Skeletal muscle satellite cell (primary cell): ENCODE data around the gene CACNA2D3.

Experiments used
- H3K27me3 ChIP-seq: 2 replicates; pipeline ENCODE4 v1.7.0; 2013; ENCODE audit warnings: low read length; ENCODE audit not compliant: control insufficient read depth, insufficient read depth
- H3K36me3 ChIP-seq: 2 replicates; pipeline ENCODE4 v1.7.0; 2013; ENCODE audit warnings: mild to moderate bottlenecking, control low read depth, low read length; ENCODE audit not compliant: insufficient read depth
- H3K4me1 ChIP-seq: 2 replicates; pipeline ENCODE4 v1.7.0; 2013; ENCODE audit warnings: low read length; ENCODE audit not compliant: control insufficient read depth, insufficient read depth
- H3K4me2 ChIP-seq: 2 replicates; pipeline ENCODE4 v1.7.0; 2013; ENCODE audit warnings: mild to moderate bottlenecking, low read length
- H3K4me3 ChIP-seq: 2 replicates; pipeline ENCODE4 v1.7.0; 2013; ENCODE audit warnings: low read length
- H3K9ac ChIP-seq: 2 replicates; pipeline ENCODE4 v1.7.0; 2013; ENCODE audit warnings: mild to moderate bottlenecking, low read depth, low read length, moderate library complexity
- H3K9me3 ChIP-seq: replicated peaks from 2 replicates; pipeline ENCODE4 v1.7.0; 2013; ENCODE audit warnings: mild to moderate bottlenecking, control low read depth, low read length

CACNA2D3 gene

GRCh38 chr3:54999811-55000210 lies 877.5 kb downstream of the CACNA2D3 start:
- Histone ChIP-seq H3K9me3 (no peaks in the 10 kb centered on the region), H3K27me3 (no peaks in the 10 kb centered on the region), H3K4me2 (peak overlapping the region; percentile 3), H3K9ac (no peak overlapping the region), H3K4me3 (no peak overlapping the region), H3K4me1 (peaks cover 23% of the 10 kb centered on the region), H3K36me3 (no peaks in the 10 kb centered on the region)

DNA sequence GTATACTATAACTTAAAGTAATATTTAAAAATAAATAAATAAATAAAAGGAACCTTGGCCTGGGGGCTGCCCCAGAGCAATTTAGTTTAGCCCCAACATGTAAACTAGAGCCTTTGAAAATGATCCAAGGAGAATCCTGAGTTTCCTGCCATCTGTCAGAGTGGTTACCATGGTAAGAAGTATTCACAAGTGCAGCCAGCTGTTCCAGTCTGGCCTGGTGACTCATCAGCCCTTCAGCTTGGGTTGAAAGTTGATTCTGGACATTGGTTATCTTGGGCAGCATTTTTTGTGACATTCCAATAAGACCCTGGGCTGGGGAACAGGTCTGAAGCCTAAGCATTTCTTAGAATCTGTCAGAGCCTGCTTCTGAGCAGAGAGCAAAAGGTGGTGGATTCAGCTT lies 878.2 kb downstream of the CACNA2D3 start:
- Histone ChIP-seq H3K9me3 (no peaks in the 10 kb centered on the region), H3K36me3 (no peaks in the 10 kb centered on the region), H3K9ac (no peak overlapping the region), H3K4me2 (no peak overlapping the region), H3K27me3 (no peaks in the 10 kb centered on the region), H3K4me3 (no peak overlapping the region), H3K4me1 (peaks cover 23% of the 10 kb centered on the region)

DNA sequence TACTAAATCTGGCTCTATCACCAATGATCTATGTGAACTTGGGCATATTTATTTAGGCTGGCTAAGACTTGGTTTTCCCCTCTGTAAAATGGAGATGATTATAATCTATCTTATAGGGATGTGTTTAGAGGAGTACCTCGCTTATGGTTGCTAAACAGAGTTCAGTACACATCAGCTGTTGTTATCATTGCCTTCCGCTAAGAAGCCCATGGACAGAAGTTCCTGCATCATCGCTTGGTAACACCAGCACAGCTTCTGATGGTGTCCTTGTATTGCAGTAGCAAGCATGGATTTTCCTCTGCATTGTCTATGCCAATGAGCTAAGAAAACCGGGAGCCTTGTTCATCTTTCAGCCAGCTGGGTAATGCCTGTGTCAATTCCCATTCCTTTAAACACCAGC lies 878.6 kb downstream of the CACNA2D3 start:
- Histone ChIP-seq H3K36me3 (no peaks in the 10 kb centered on the region), H3K4me3 (no peak overlapping the region), H3K27me3 (no peaks in the 10 kb centered on the region), H3K9ac (no peak overlapping the region), H3K4me1 (peaks cover 23% of the 10 kb centered on the region), H3K4me2 (no peak overlapping the region), H3K9me3 (no peaks in the 10 kb centered on the region)

DNA sequence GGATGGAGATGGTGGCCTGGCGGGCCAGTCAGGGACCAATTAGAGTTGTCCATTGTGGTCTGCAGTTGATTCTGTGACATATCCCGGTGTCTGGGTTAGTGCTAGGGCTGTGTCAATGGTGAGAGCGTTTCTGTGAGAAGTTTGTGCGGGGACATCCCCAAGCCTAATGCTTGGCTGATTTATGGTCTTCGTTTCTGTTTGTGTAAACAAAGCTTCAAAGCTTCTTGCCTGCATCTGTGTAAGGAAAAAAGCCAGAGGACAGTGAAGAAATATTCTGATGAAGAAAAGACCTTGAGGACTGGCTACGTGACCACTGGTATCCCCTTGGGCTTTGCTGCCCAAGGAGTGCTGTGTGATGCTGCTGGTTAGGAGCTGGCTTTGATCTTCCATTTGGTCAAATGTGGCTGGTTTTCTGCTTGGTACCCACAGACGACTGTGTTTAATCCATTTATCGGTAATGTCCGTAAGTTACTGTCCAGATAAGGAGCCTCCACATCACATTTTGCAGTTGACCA lies 880.1 kb downstream of the CACNA2D3 start:
- H3K4me1 ChIP-seq, result peaks cover 29% of the 10 kb centered on the region
- no peaks in the 10 kb centered on the region for H3K27me3 ChIP-seq
- H3K9ac ChIP-seq, result no peak overlapping the region
- no peak overlapping the region for H3K4me3 ChIP-seq
- no peaks in the 10 kb centered on the region for H3K36me3 ChIP-seq
- H3K4me2 ChIP-seq, result no peak overlapping the region
- H3K9me3 ChIP-seq, result no peaks in the 10 kb centered on the region

GRCh38 chr3:55006244-55006676 lies 883.9 kb downstream of the CACNA2D3 start:
- H3K9ac ChIP-seq, result no peak overlapping the region
- no peaks in the 10 kb centered on the region for H3K27me3 ChIP-seq
- no peaks in the 10 kb centered on the region for H3K9me3 ChIP-seq
- H3K4me3 ChIP-seq, result no peak overlapping the region
- H3K4me1 ChIP-seq, result peaks cover 6% of the 10 kb centered on the region
- no peak overlapping the region for H3K4me2 ChIP-seq
- H3K36me3 ChIP-seq, result no peaks in the 10 kb centered on the region

DNA sequence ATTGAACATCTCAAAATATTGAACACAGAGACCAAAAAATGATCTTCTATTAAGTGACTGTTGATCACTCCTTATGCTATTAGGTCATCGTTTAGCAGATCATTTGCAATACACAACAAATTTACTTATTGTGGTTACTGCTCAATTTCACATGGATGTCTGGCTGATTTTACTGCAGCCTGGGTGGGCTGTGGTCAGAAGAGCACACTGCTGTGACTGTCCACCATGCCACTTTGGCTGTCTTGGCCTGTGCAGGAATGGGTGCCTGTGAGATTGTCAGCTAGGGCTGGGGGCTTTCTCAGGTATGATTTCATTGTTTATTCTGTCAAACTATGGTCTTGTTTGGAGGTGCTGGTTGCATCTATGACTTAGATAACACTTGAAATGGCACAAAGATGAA lies 885.6 kb downstream of the CACNA2D3 start:
- peaks cover 6% of the 10 kb centered on the region for H3K4me1 ChIP-seq
- H3K4me2 ChIP-seq, result no peak overlapping the region
- no peaks in the 10 kb centered on the region for H3K36me3 ChIP-seq
- H3K27me3 ChIP-seq, result no peaks in the 10 kb centered on the region
- no peak overlapping the region for H3K4me3 ChIP-seq
- H3K9ac ChIP-seq, result no peak overlapping the region
- no peaks in the 10 kb centered on the region for H3K9me3 ChIP-seq

- no peak overlapping the region for H3K4me2 ChIP-seq
- peaks cover 6% of the 10 kb centered on the region for H3K4me1 ChIP-seq
- H3K4me3 ChIP-seq, result no peak overlapping the region
- no peaks in the 10 kb centered on the region for H3K27me3 ChIP-seq
- H3K9me3 ChIP-seq, result no peaks in the 10 kb centered on the region
- H3K36me3 ChIP-seq, result no peaks in the 10 kb centered on the region
- H3K9ac ChIP-seq, result no peak overlapping the region
These were observed 887.0 kb downstream of the CACNA2D3 start for GRCh38 chr3:55009372-55009771.

GRCh38 chr3:55012091-55012490 lies 889.7 kb downstream of the CACNA2D3 start:
- no peak overlapping the region for H3K4me2 ChIP-seq
- no peak overlapping the region for H3K4me3 ChIP-seq
- H3K27me3 ChIP-seq, result no peaks in the 10 kb centered on the region
- H3K9me3 ChIP-seq, result no peaks in the 10 kb centered on the region
- no peak overlapping the region for H3K9ac ChIP-seq
- H3K4me1 ChIP-seq, result no peaks in the 10 kb centered on the region
- no peaks in the 10 kb centered on the region for H3K36me3 ChIP-seq

GRCh38 chr3:55013145-55013925 lies 891.0 kb downstream of the CACNA2D3 start:
- no peaks in the 10 kb centered on the region for H3K36me3 ChIP-seq
- no peaks in the 10 kb centered on the region for H3K9me3 ChIP-seq
- no peaks in the 10 kb centered on the region for H3K27me3 ChIP-seq
- H3K4me2 ChIP-seq, result no peak overlapping the region
- no peak overlapping the region for H3K9ac ChIP-seq
- peaks cover 5% of the 10 kb centered on the region for H3K4me1 ChIP-seq
- H3K4me3 ChIP-seq, result no peak overlapping the region

- no peaks in the 10 kb centered on the region for H3K27me3 ChIP-seq
- H3K4me1 ChIP-seq, result peaks cover 5% of the 10 kb centered on the region
- H3K9me3 ChIP-seq, result no peaks in the 10 kb centered on the region
- no peaks in the 10 kb centered on the region for H3K36me3 ChIP-seq
- no peak overlapping the region for H3K9ac ChIP-seq
- H3K4me2 ChIP-seq, result no peak overlapping the region
- no peak overlapping the region for H3K4me3 ChIP-seq
These were observed 891.7 kb downstream of the CACNA2D3 start for GRCh38 chr3:55014081-55014480.

DNA sequence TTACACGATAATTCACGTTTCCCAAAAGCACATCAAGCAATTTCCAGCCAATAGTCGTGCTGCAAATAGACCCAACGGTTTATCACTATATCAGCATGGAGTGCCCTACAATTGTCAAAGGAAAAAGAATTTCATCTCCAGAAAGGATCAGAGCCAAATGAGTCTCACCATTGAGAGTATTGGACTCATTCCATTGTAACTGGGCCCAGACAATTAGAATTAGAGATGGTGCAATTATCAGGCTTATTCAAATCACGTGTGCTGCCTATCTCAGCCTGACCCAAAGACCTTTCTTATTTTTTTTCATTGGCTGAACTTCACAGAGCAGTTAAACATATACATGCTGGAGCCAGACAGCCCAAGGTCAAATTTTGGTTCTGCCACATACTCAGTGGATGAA lies 892.6 kb downstream of the CACNA2D3 start:
- H3K9me3 ChIP-seq, result no peaks in the 10 kb centered on the region
- no peak overlapping the region for H3K4me2 ChIP-seq
- no peak overlapping the region for H3K4me3 ChIP-seq
- H3K27me3 ChIP-seq, result no peaks in the 10 kb centered on the region
- H3K4me1 ChIP-seq, result peaks cover 5% of the 10 kb centered on the region
- no peaks in the 10 kb centered on the region for H3K36me3 ChIP-seq
- no peak overlapping the region for H3K9ac ChIP-seq

DNA sequence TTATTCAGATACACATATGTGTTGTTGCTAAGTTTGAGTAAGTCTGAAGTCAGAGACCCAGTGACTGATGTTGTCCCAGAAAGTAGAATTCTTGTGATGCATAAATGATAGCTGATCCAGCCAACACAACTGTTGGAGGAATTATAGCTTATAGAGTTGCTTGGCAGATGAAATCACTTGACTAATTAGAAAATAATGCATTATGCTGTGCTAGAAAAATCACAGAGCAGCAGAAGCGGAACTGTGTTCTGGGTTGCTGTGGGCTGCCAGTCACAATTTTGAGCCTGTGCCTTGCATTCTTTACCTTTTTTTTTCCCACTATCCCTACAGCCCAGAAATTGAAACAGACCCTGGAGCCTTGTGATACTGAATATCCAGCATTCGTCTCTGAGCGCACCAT lies 895.5 kb downstream of the CACNA2D3 start:
- peaks cover 5% of the 10 kb centered on the region for H3K4me1 ChIP-seq
- no peak overlapping the region for H3K9ac ChIP-seq
- H3K9me3 ChIP-seq, result no peaks in the 10 kb centered on the region
- no peak overlapping the region for H3K4me3 ChIP-seq
- H3K36me3 ChIP-seq, result no peaks in the 10 kb centered on the region
- no peak overlapping the region for H3K4me2 ChIP-seq
- H3K27me3 ChIP-seq, result no peaks in the 10 kb centered on the region
